GM19395 (cell line): ENCODE results near the gene MFSD1.

Experiments
- ATAC-seq: cut with Tn5 transposase; IDR thresholded peaks from one replicate; pipeline ENCODE4 v1.9.1; 2021; ENCODE audit warnings: mild to moderate bottlenecking, moderate library complexity; ENCODE audit not compliant: unreplicated experiment

Gene MFSD1

DNA sequence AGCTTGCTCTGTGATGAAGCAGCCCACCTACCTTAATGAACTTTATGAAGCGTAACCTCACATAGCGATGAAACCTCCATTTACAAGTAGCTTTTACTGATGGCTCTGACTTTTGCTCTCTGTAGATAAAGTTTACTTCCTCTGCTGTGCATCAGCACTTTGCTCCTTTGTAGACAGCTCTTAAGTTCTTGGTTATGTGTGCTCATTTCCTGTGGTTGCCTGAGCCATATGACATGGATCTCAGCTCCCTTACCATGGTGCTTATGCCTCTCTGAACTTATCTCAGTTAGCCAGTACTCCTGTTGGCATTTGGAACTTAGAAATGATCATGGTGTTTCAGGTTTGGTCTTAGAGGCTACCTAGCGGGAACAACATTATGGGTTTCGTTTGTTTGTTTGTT is 7.8 kb downstream of the MFSD1 start:
- ATAC-seq = no peak

DNA sequence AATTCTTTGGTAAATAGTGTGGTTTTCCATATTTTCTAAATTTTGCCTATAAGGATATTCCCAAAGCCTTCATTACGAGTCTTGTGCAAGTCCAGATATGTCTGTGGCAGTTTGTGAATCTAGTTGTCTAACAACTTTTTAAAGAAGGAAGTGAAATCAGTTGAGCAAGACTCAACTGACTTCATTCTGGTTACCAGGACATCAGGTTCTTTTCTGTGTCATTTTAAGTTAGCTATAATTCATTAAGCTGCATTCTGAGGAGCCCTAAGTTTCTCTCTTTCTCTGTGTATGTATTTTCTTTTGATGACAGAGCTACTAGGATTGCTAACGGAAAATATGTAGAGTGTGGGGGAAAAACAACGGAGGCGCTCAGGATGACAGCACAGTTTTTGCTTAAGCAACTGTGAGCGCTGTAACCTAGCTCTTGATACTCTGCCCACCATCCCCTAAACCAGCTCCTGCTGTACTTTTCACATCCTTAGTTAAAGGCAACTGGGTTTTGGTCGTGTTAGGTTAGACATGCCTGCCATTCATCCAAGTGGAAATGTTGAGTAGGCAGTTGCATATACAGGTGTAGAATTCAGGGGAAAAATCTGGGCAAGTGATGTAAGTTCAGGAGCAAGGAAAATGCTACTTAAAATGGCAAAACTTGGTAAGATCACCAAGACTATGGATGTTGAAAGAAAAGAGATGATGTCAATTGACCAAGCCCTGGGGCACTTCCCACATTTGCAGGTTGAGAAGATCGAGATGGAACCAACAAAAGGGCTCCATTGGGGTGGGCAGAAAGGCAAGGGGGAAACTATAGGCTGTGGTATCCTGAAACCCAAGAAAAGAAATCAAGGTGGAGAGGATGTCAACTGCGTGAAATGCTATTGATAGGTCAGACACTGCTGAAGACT is 9.2 kb downstream of the MFSD1 start:
- no peak for ATAC-seq

DNA sequence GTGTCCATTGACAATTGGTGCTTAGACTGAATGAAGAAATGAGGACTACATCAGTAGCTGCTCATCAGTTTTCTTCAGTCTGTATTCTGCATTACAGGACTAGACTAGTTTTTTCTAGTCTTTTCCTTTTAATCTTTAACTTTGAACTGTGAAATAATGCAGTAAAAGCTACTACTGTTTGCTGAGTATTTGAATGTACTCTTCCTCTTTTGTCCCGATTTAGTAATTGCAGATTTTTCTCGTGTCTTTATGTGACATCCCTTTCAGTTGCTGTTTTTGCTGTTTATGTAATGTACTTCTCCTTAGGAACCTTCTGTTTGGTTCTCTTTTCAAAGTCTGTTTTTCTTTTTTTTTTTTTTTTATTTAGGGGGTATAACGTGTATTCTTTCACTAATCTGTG is 17.4 kb downstream of the MFSD1 start:
- ATAC-seq = no peak

DNA sequence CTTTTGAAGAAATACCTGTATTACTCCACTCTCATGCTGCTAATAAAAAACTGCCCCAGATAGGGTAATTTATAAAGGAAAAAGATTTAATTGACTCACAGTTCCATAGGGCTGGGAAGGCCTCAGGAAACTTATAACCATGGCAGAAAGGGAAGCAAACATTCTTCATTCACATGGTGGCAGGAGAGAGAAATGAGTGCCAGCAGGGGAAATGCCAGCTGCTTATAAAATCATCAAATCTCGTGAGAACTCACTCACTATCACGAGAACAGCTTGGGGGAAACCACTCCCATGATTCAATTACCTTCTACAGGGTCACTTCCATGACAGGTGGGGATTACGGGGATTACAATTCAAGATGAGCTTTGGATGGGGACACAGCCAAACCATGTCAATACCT is 18.7 kb downstream of the MFSD1 start:
- no peak for ATAC-seq

DNA sequence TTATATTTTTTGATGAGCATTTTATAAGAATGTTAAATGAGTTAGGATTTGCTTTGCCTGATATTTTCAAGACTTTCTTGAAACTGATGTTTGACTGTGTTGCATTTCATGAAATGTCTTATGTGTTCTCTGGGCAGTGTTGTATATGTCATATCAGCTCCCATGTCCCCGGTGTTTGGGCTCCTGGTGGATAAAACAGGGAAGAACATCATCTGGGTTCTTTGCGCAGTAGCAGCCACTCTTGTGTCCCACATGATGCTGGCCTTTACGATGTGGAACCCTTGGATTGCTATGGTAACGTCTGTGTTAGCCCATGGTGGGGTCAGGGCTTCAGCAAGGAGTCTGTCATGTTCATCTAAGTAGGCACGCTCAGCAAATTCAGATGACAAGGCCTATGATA is 20.0 kb downstream of the MFSD1 start:
- ATAC-seq = no peak

DNA sequence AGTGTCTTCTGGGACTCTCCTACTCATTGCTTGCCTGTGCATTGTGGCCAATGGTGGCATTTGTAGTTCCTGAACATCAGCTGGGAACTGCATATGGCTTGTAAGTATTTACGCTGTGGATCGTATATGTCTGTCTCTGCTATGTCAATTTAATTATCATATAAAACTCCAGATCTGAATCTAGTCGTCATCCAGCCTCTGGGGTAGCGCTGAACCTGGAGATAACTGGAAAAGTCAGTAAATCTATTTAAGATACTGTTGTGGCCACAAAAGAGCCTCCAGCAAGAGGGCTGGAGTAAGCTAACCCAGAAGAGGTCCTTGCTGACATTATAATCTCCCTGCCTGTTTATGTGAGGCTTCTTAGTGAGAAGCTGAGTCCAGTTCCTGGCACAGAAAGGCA is 21.6 kb downstream of the MFSD1 start:
- ATAC-seq = no peak

DNA sequence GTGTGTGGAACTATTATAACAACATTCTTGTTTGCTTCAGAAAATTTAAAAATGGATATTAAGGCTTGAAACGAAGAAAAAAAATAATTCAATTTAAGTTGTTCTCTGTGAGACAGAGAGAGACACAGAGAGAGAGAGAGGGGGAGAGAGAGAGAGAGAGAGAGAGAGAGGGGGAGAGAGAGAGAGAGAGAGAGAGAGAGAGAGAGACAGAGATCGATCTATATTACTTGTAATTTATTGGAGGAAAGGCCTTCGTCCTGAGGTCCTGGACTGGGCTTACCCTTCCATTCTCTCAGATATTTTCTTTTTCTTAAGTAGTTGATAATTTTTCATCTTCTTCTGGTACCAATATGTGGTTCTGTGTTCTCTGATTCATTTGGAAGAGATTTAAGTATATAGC is 25.9 kb downstream of the MFSD1 start:
- ATAC-seq = no peak

DNA sequence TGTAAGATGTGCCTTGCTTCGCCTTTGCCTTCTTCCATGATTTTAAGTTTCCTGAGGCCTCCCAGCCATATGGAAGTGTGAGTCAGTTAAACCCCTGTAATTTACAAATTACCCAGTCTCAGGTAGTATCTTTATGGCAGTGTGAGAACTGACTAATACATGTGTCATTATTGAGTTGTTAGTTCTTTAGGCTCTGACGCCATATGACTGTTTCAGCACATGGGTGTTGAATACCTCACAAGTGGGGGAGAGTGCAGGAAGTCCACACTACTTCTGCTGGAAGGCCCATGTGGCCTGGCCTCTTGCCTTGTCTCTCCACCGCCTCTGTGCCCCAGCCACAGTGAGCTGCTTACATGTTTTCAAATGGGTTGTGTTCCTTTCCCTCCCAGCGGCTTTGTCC is 28.5 kb downstream of the MFSD1 start:
- no peak for ATAC-seq

DNA sequence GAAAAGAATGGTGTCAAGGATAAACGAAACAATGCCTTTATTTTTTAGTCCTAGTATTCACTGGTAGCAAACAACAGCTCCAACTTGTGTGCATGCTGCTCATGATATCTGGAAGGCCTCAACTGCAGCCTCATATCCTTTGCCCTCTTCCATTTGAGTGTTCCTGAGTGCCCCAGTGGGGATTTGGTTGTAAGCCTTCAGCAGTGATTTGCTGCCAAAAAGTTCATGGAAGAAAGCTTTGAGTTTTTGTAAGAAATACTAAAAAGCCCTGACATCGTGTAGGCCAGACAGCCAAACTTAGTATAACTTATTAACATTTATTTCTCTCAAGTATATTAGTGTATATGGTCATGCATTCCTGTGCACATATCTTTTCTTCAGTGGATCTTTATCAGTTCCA is 30.0 kb downstream of the MFSD1 start:
- ATAC-seq = no peak

DNA sequence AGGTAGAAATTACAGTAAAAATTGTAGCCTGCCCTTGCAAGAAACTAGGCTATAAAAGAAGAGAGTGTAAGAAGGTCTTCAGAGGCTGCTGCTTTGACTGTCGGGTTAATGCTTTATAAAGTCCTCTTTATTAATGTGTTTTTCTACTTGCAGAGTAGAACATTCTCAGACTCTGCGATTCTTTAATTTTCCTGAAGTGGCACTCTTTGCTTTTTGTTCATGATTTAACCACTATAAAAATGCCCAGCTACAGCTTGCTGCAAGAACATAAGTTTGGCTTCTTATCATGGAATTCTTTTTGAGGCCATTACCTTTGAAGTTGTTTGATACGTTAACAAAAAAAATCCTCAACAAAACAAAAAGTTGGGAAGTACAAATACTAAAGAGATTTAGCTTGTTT is 33.8 kb downstream of the MFSD1 start:
- no peak for ATAC-seq

DNA sequence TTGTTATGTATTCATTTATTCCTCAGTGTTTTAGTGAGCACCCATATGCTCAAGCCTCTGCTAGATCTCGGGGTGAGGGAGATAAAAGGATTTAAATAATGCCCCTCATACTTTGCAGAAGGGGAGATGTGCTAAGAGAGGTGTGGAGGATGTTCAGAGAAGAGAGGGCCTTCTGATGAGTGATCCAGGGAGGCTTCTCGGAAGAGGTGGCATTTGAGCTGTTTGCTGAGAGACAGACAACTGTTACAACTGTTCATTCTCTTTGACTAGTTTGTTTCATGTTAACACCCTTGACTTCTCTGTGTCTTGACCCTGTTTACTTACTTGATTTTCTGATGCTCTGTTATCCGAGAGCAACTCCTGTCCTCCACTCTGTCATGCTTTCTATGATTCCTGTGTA is 34.5 kb downstream of the MFSD1 start:
- ATAC-seq = no peak

DNA sequence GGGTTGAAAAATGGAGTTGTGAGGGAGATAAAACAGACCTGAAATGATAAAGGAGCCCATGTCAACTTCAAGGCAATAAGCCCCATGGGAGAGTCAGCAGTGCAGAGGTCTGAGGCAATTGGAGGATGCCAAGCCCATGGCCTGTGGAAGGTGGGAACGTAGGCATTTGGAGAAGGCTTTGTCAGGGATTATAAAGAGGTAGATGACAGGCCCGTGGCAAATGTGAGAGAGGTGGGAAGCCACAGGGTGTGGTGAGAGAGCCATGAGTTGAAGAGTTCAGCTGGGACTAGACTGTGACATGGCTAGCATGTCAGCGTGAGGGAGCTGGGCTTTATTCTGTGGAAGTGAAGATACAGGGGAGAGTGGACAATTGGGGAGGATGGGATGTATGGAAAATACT is 35.4 kb downstream of the MFSD1 start:
- ATAC-seq = no peak

DNA sequence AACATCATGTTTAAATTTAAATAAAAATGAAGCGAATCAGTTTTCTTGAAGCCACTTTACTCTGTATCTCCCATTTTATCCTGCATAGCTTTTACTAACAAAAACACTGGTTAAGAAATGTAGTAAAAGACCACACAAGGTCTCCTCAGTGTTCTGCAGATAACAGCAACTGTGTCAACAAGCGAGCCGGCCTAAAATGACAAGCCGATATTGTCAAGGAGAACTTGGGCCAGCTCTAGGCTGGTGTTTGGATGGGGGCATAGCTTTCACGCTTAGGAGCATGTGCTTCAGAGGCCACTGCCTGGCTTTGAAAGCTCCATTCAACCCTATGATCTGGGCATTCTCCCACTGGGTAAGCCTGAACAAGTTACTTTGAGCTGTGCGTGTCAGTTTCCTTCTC is 38.1 kb downstream of the MFSD1 start:
- no peak for ATAC-seq

DNA sequence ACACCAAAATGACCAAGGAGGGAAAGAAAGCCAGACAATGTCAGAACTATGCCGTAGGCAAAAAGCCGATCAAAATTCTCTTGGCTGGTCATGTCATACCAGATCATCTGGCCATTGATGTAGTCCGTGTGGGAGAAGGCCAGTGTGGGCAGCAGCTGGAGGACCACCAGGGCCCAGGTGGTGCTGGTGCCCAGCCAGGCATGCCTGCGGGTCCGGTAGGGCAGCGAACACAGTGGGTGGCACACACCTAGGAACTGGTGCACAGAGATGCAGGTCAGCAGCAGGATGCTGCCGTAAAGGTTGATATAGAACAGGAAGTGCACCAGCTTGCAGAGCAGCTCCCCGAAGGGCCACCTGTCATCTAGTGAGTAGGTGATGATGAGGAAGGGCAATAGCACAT is 39.5 kb downstream of the MFSD1 start:
- ATAC-seq = no peak

DNA sequence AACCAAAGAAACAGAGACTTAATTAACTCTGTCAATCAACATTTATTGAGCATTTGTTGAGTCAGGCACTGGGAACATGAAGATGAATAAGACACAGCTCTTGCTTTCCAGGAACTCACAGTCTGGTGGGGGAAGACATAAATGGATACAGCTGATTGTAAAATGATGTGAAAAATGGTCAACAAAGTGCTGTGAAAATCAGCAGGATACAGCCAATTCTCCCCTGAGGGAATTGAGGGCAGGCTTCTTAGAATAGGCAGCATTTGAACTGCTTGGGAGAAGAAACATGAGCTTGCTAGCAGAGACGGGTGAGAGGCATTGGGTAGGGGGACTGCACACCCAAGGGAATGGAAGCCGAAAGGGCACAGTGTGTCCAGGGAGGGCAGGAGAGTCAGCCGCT is 41.1 kb downstream of the MFSD1 start:
- no peak for ATAC-seq

DNA sequence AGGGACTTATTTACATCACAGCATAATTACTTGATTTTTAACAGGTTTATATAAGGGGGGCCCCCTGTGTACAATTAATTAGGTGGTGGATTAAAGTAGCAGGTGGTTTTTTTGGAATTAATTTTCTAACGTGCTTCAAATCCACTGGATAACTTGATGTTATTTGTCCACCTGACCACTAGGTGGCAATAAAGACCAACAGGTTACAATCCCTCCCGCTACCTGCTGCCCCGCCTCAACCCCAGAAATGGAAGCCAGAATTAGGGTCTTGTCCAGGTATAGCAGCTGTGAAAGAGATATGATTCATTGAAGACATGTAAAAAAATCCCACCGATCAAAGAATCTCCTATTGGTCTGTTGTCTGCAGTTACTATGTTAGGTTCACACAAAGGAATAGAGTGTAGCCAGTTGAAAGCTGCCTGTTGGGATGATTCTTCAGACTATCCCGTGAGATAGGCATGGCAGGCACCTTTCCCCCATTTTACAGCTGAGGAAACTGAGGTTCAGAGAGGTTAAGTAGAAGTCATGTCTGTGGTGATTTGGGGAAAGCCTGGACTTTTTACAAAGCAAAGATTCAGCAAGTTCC is 44.0 kb downstream of the MFSD1 start:
- ATAC-seq = peak; percentile 58

DNA sequence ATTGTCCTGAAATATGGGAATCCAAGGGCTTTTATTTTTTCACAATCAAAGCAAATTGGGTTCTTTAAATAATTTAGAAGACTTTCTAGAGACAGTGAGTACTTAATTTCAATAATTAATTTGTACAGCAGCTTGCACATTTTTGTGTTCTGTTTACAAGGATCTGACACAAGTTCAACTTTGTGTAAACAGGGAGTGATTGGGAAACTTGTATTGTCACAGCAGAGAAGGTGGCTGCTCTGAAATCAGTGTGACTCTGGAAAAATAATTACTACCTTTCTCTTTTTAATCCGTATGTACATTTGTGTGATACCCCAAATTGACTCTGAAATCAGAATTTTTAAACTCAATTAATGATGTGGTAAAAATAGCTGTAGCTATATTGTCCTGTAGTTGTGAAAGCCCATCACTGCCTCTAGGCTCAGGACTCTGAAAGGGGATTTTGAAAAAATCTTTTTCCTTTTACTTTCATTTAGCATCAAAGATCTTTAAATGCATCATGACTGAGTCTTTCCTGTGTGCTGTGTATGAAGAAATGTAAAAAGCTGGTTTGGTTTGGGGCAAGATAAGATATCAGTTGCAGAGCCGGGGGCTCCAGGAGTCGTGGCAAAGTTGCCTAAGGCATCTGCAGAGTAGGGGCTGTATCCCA is 45.1 kb downstream of the MFSD1 start:
- peak; percentile 84 for ATAC-seq

DNA sequence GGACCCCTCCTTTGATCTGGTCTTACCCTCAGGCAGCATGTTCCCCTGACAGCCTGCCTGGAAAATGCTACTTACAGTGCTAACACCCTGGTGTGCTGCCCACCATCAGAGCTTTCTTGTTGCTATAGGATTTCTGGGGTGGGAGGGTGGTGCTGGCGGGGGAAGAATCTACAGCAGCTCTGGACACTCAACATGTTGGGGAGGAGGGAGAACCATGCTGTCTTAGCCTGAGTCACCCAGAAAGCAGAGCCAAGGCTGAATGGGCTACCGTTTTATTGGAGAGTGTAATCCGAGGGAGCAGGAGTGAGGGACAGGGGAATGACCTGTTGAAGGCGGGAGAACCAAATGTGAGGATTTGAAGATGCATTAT is 45.6 kb downstream of the MFSD1 start:
- ATAC-seq = peak; percentile 40

DNA sequence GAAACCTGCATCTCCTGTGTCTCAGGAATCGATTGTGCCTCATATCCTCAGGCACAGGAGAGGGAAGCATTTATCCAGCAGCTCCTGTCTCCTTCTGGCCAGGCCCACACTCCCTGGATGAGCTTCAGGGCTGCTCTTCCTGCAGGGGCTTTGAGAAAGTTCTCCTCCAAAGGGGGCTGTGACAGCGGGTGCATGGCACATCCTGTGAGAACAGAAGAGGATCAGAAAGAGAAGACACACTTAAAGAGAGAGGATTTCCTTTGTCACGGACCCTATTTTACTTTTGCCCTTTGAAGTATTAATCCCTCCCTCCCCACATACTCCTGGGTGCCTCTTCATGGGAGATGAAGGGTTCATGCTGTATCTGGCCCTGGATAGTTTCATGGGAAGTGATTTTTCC is 46.0 kb downstream of the MFSD1 start:
- ATAC-seq = no peak

DNA sequence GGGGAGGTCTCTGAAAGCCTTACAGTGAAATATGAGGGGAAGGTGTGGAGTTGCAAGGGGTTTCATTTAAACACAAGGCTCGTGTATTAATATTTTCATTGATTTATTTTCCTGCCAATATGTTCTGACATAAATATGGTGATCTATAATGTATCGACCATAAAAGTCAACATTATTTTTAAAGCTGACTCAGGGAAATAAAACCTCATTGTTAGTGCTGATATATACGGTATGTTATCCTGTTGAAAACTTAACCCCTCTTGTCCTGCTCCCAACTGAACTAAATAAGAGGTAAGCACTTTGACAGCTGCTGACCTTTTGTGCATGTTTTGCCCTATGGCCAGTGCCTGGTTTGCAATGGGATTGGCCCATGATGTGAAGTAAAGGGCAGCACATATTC is 47.9 kb downstream of the MFSD1 start:
- no peak for ATAC-seq

DNA sequence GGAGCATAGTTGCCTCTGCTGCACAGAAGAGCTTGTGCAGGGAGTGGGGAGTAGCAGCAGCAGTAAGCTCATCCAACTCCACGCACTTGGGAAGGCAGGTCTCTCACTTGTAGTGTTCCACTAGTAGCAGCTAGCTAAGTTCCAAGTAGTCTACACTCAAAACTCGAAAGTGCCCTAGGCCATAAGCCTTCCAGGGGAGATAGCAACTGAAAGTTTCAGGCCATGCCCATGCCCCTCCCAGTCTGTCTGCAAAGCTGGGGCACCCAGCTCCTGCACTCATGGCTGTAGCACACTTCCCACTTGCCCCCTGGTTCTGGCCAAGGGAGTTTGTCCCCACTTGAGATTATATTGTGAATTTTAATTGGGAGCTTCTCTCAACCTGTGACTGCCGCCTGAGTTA is 57.5 kb downstream of the MFSD1 start:
- no peak for ATAC-seq

DNA sequence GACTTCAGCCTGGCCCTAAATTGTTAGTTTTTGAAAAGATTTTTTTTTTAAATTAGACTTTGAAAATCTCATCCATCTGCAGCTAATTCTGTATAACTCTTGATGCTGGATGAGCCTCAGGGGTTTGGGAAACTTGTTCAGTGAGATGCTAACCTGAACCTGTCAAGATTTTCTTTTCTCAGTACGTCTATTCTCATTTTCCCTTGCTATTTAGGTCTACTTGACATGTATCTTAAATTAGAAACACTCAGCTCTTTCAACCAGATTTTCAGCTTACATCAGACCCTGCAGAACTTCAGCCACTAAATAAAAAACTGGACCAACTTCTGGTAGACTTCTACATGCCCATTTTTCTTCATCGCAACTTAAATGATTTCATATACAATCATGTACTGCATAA is 61.4 kb downstream of the MFSD1 start:
- ATAC-seq = peak; percentile 66
